Endothelial cell of umbilical vein (primary cell): ENCODE measurements around the gene GLRB. TPM values are rescaled to one million over a fixed set of nuclear protein-coding genes. Genes with fewer than 3 reads are reported as not detected.

Source experiments
- BruUV-seq: library from RNA; stranded (reverse); fragments of 400-500 nt; replicated peaks from 2 replicates; lab custom pipeline; 2021; lab: Mats Ljungman, UMichigan
- CTCF ChIA-PET: fragments of 300-600, 350-600 bp; sonication (Branson Sonifier 250); formaldehyde crosslinking; loops from one replicate; lab custom pipeline; 2021; ENCODE audit warnings: antibody characterized with exemption, inconsistent platforms; lab: Charles Lee
- POLR2A ChIA-PET: fragments of 300-600, 350-600 bp; sonication (Branson Sonifier 250); formaldehyde crosslinking; loops from one replicate; lab custom pipeline; 2021; ENCODE audit warnings: antibody characterized with exemption, inconsistent platforms; lab: Charles Lee
- DNase-seq: peaks from one replicate; pipeline ENCODE4 v3.0.0-alpha.2; 2011; ENCODE audit warnings: low read depth, low spot score
- FAIRE-seq: peaks from 2 replicates; lab custom pipeline; 2011; peaks lifted over from hg19 to GRCh38; lab: Jason Lieb, UNC
- H2AFZ ChIP-seq: 2 replicates; pipeline ENCODE4 v1.6.0; 2012; ENCODE audit warnings: low read depth, low read length, control low read depth, inconsistent platforms
- H3K27ac ChIP-seq: 2 replicates; pipeline ENCODE4 v1.5.1; 2011; ENCODE audit warnings: low read depth, mild to moderate bottlenecking, control low read depth, low read length, moderate library complexity; ENCODE audit not compliant: insufficient read depth
- H3K27me3 ChIP-seq, 2 experiments: 2 replicates each; pipeline versions ENCODE4 v1.6.0 to v1.6.1; 2011; ENCODE audit warnings: low read length in 2 of 2, mixed read lengths in 1 of 2; ENCODE audit not compliant: control insufficient read depth in 2 of 2, insufficient read depth in 2 of 2
- H3K36me3 ChIP-seq, 2 experiments: 2 replicates in 1 of 2; 3 replicates in 1 of 2; pipeline ENCODE4 v1.5.1; 2011; ENCODE audit warnings: low read length in 2 of 2, mild to moderate bottlenecking in 1 of 2, moderate library complexity in 1 of 2; ENCODE audit not compliant: control insufficient read depth in 2 of 2, insufficient read depth in 2 of 2; ENCODE audit errors: extremely low read depth in 1 of 2
- H3K4me1 ChIP-seq: 3 replicates; pipeline ENCODE4 v1.5.1; 2011; ENCODE audit warnings: mild to moderate bottlenecking, low read length; ENCODE audit not compliant: control insufficient read depth, insufficient read depth; ENCODE audit errors: extremely low read depth
- H3K4me2 ChIP-seq: 2 replicates; pipeline ENCODE4 v1.6.1; 2011; ENCODE audit warnings: low read length, control low read depth, mixed read lengths; ENCODE audit not compliant: insufficient read depth
- H3K4me3 ChIP-seq, 3 experiments: fragments of 200-600 bp in 1 of 3; sonication (generic), shearing (Covaris generic) in 1 of 3; replicated peaks in 1 of 3; 2 replicates each; pipeline ENCODE4 v1.5.1; 2011 to 2016; ENCODE audit warnings: control low read depth in 3 of 3, low read length in 3 of 3, mild to moderate bottlenecking in 2 of 3, inconsistent platforms in 1 of 3, low read depth in 1 of 3, moderate library complexity in 1 of 3; ENCODE audit not compliant: insufficient read depth in 1 of 3
- H3K79me2 ChIP-seq: 2 replicates; pipeline ENCODE4 v1.6.0; 2012; ENCODE audit warnings: low read length, inconsistent platforms; ENCODE audit not compliant: control insufficient read depth, insufficient read depth
- H3K9ac ChIP-seq: replicated peaks from 2 replicates; pipeline ENCODE3; 2011; ENCODE audit warnings: low read length, control low read depth; ENCODE audit not compliant: insufficient read depth; ENCODE audit errors: extremely low read depth
- H3K9me1 ChIP-seq: replicated peaks from 3 replicates; pipeline ENCODE4 v1.6.0; 2011; ENCODE audit warnings: mild to moderate bottlenecking, low read length; ENCODE audit not compliant: control insufficient read depth, insufficient read depth; ENCODE audit errors: extremely low read depth
- H3K9me3 ChIP-seq: replicated peaks from 2 replicates; pipeline ENCODE4 v1.5.1; 2012; ENCODE audit warnings: low read length, inconsistent platforms; ENCODE audit not compliant: control insufficient read depth, insufficient read depth
- H4K20me1 ChIP-seq: replicated peaks from 2 replicates; pipeline ENCODE3; 2011; ENCODE audit warnings: mild to moderate bottlenecking, low read length; ENCODE audit not compliant: control insufficient read depth, insufficient read depth; ENCODE audit errors: extremely low read depth
- EZH2 ChIP-seq: IDR thresholded peaks from 2 replicates; pipeline ENCODE4 v1.6.1; 2012; ENCODE audit warnings: borderline replicate concordance, low read depth, mild to moderate bottlenecking, moderate library complexity, low read length, inconsistent platforms; ENCODE audit not compliant: severe bottlenecking
- FOS ChIP-seq: IDR thresholded peaks from 2 replicates; pipeline ENCODE4 v1.6.1; 2011; ENCODE audit warnings: mild to moderate bottlenecking, low read length, moderate library complexity, borderline replicate concordance; ENCODE audit not compliant: insufficient read depth
- GATA2 ChIP-seq: IDR thresholded peaks from 2 replicates; pipeline ENCODE4 v1.7.0; 2011; ENCODE audit warnings: low read depth, mild to moderate bottlenecking, moderate library complexity, mixed read lengths, low read length; ENCODE audit not compliant: insufficient read length, insufficient read depth
- JUN ChIP-seq: IDR thresholded peaks from 2 replicates; pipeline ENCODE4 v1.6.1; 2011; ENCODE audit warnings: borderline replicate concordance, low read depth; ENCODE audit not compliant: insufficient read length, insufficient read depth
- MYC ChIP-seq: IDR thresholded peaks from one replicate; pipeline ENCODE4 v1.6.1; 2011; ENCODE audit warnings: mild to moderate bottlenecking, low read depth, low read length
- POLR2A ChIP-seq: IDR thresholded peaks from 2 replicates; pipeline ENCODE4 v1.6.1; 2012; ENCODE audit warnings: low read depth, mild to moderate bottlenecking, control low read depth, low read length
- POLR2AphosphoS5 ChIP-seq: IDR thresholded peaks from 2 replicates; pipeline ENCODE4 v1.6.1; 2012; ENCODE audit warnings: low read depth, mild to moderate bottlenecking, control low read depth, low read length, moderate library complexity; ENCODE audit not compliant: insufficient read depth
- dilution Hi-C: fragments of 300-500 bp; cut with MboI; formaldehyde crosslinking; loops from one replicate; pipeline ENCODE4 v1.15.0; 2019; ENCODE audit warnings: low sequenced_read_pairs; ENCODE audit not compliant: extremely low pct_ligation_motif_present
- intact Hi-C: fragments of 100-400 bp; cut with micrococcal nuclease; formaldehyde crosslinking; loops from one replicate; pipeline ENCODE4 v1.10.0; 2022
- polyA plus RNA-seq, 4 experiments: library from polyadenylated mRNA; depleted of rRNA in 3 of 4; stranded (reverse) in 3 of 4; unstranded in 1 of 4; fragments of >200 nt; gene quantifications; 2 replicates each; pipeline versions ENCODE4 v1.2.1 to v1.2.3, GENCODE V29; 2011 to 2012; ENCODE audit warnings: missing spikeins in 1 of 4
- total RNA-seq: library from RNA; stranded (reverse); gene quantifications from 2 replicates; pipeline ENCODE4 v1.2.3, GENCODE V29; 2021
- TF ChIP-seq, protein P1 (sequence below): IDR thresholded peaks from 2 replicates; pipeline ENCODE4 v1.6.1; 2011; ENCODE audit not compliant: insufficient read depth, insufficient read length
- TF ChIP-seq, protein P2 (sequence below), 2 donors: IDR thresholded peaks; 1 replicate in 1 of 2; 2 replicates in 1 of 2; pipeline ENCODE4 v1.5.1; 2011; ENCODE audit warnings: low read length in 2 of 2, mild to moderate bottlenecking in 2 of 2, moderate library complexity in 2 of 2, control low read depth in 1 of 2, inconsistent platforms in 1 of 2, low read depth in 1 of 2; ENCODE audit not compliant: insufficient read depth in 1 of 2; ENCODE audit errors: extremely low read depth in 1 of 2

The GLRB gene
- total and polyA plus RNA-seq, 2 donors (not counting 3 experiments of a cell fraction or from before 2014, with no cell fraction given): 3.8 to 5.7 TPM

DNA sequence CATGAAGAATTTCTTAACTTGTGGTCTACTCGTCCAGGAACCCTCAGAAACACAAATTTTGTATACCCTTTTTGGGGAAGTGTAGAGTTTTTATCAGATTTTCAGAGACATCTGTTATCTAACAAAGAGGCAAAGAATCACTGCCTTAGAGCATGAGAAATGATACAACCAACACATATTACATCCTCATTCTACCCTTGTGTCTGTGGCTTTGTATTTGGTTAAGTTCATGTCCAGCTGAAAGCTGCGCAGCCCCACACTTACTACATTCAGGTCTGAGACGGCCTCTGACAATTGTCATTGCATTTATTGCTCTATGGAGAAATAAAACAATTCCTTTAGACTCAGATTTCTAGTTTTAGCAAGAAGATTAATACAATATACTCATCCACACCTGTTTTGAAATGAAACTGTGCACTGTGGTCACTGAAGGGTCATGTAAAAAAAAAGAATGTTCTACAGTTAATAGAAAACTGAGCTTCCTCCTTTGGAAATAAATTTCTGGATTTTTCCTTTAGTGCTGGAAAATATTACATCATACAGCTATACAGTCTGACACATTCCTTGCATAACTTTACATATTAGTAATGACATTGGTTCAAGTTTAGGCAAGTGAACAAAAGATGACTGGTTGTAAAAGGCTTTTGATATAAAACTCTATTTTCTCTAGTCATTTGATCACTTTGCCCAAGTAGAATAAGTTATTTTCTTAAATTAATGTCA is 39.8 kb downstream of the GLRB start:
- Histone ChIP-seq H3K36me3 (no peaks in the 10 kb centered on the region), H3K4me2 (peak overlapping the region; percentile 13), H3K27me3 (no peaks in the 10 kb centered on the region), H3K9ac (peak overlapping the region; percentile 50), H3K27ac (peak overlapping the region; percentile 94), H4K20me1 (no peaks in the 10 kb centered on the region), H3K9me3 (no peaks in the 10 kb centered on the region), H3K79me2 (no peaks in the 10 kb centered on the region), H3K4me1 (peaks cover 12% of the 10 kb centered on the region), H3K4me3 (no peak overlapping the region), H2AFZ (peak overlapping the region; percentile 87), H3K9me1 (no peaks in the 10 kb centered on the region)
- CTCF ChIA-PET: interaction anchor here (0.9 to 1.5 kb wide), 3 partner anchors 147 to 863 kb away, joined by 3 to 9 read pairs (median 4); no protein-coding TSS in a partner anchor
- TSS peak; percentile 97 for BruUV-seq
- peak; percentile 77 for FAIRE-seq
- peak; percentile 44 for TF ChIP-seq FOS
- no peak for TF ChIP-seq MYC
- peak; percentile 95 for TF ChIP-seq JUN
- DNase-seq: peak; percentile 85
- intact Hi-C loops: loop anchor here (5.0 kb wide), 1 partner anchor 113 kb away; no protein-coding TSS in a partner anchor
- dilution Hi-C loops: no loop called here
- POLR2A ChIA-PET: no interaction called here

DNA sequence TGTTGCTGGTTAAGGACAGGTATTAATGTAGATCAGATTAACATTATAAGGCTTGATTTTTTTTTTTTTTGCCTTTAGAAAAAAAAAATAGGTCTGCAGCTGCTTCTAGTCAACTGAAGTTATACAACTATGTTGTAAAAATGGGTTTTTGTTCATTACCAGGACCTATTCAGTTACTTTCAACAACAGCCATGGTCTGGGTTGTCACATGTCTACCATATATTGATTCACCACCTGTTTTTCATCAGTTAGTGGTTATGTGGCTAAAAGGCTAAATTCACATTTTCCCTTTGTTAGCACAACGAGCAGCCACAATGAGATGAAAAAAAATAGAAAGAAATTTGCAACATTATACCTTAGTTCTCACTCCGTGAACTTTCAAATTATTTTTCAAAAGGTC is 45.5 kb downstream of the GLRB start:
- H3K4me1 ChIP-seq: peaks cover 3% of the 10 kb centered on the region
- TF ChIP-seq MYC (no peak), FOS (no peak), GATA2 (no peak), JUN (no peak), EZH2 (no peak), POLR2A (no peak), POLR2AphosphoS5 (no peak)
- TF ChIP-seq, protein P1, sequence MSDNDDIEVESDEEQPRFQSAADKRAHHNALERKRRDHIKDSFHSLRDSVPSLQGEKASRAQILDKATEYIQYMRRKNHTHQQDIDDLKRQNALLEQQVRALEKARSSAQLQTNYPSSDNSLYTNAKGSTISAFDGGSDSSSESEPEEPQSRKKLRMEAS: no peak
- TF ChIP-seq, protein P2, sequence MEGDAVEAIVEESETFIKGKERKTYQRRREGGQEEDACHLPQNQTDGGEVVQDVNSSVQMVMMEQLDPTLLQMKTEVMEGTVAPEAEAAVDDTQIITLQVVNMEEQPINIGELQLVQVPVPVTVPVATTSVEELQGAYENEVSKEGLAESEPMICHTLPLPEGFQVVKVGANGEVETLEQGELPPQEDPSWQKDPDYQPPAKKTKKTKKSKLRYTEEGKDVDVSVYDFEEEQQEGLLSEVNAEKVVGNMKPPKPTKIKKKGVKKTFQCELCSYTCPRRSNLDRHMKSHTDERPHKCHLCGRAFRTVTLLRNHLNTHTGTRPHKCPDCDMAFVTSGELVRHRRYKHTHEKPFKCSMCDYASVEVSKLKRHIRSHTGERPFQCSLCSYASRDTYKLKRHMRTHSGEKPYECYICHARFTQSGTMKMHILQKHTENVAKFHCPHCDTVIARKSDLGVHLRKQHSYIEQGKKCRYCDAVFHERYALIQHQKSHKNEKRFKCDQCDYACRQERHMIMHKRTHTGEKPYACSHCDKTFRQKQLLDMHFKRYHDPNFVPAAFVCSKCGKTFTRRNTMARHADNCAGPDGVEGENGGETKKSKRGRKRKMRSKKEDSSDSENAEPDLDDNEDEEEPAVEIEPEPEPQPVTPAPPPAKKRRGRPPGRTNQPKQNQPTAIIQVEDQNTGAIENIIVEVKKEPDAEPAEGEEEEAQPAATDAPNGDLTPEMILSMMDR (IDR thresholded peaks at IDR 0.05; ENCODE audit: extremely low read depth in 1 of 2, insufficient read depth in 1 of 2, low read depth in 1 of 2, low read length in 2 of 2): no peak
- H3K27me3 ChIP-seq: no peaks in the 10 kb centered on the region
- H3K36me3 ChIP-seq: no peaks in the 10 kb centered on the region
- DNase-seq: no peak
- ChIA-PET CTCF (interaction anchor here (1.3 kb wide), 1 partner anchor 12 kb away, joined by 3 read pairs; no protein-coding TSS in a partner anchor), POLR2A (no interaction called here)
- BruUV-seq: no TSS peak
- H3K79me2 ChIP-seq: no peaks in the 10 kb centered on the region
- no peaks in the 10 kb centered on the region for H3K9me1 ChIP-seq
- no peak overlapping the region for H3K27ac ChIP-seq
- H3K9ac ChIP-seq: no peak overlapping the region
- FAIRE-seq: no peak
- no peak overlapping the region for H3K4me2 ChIP-seq
- intact Hi-C loops (loop anchor here (10.0 kb wide), 1 partner anchor 957 kb away; no protein-coding TSS in a partner anchor), dilution Hi-C loops (no loop called here)
- no peaks in the 10 kb centered on the region for H3K9me3 ChIP-seq
- no peak overlapping the region for H2AFZ ChIP-seq
- H4K20me1 ChIP-seq: no peaks in the 10 kb centered on the region
- no peak overlapping the region for H3K4me3 ChIP-seq
